ENCODE data around the gene HM13. TPM values are rescaled to one million over a fixed set of nuclear protein-coding genes. Genes with fewer than 3 reads are reported as not detected.
A peak's percentile ranks its signal among the peaks of the same experiment; 100 is the strongest.

HM13 gene
- total RNA-seq, 1 experiment from 2014 or later = 272 TPM

DNA sequence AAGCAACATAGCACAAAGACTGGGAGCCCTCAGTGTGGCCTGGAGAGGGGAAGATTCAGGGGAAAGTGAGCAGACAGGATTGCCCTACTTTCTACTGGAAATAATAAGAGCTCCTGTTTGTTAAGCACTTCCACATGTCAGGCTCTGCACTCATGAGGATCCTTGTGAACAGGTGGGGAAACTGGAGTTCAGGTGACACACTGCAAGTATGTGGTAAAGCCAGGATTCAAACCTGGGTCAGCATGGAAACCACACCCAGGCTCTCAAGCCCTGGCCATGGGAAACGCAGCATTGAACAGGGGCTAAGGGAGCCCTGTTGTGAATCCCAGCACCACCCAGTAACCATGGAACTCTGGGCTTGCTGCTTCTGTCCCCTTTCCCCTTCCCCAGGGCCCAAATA is 48.0 kb downstream of the HM13 start:
- no peaks in the 10 kb centered on the region for H3K9me2 ChIP-seq (ENCODE audit: insufficient read depth)
- peaks cover 40% of the 10 kb centered on the region for H3K36me3 ChIP-seq (ENCODE audit: low read depth)
- DNase-seq = no peak
- H3K79me2 ChIP-seq (ENCODE audit: low read depth) = peaks cover 21% of the 10 kb centered on the region; the same call in 1 of the 2 replicates
- peaks cover 88% of the 10 kb centered on the region for H3K4me1 ChIP-seq (replicated peaks; ENCODE audit: insufficient read depth)
- H3K4me3 ChIP-seq = no peak overlapping the region
- H3K9me3 ChIP-seq (ENCODE audit: insufficient read depth, low read depth) = no peaks in the 10 kb centered on the region
- peaks cover 78% of the 10 kb centered on the region for H3F3A ChIP-seq (ENCODE audit: insufficient read depth, low read depth)
- no peak overlapping the region for H2AFZ ChIP-seq
- TF ChIP-seq, protein P1, sequence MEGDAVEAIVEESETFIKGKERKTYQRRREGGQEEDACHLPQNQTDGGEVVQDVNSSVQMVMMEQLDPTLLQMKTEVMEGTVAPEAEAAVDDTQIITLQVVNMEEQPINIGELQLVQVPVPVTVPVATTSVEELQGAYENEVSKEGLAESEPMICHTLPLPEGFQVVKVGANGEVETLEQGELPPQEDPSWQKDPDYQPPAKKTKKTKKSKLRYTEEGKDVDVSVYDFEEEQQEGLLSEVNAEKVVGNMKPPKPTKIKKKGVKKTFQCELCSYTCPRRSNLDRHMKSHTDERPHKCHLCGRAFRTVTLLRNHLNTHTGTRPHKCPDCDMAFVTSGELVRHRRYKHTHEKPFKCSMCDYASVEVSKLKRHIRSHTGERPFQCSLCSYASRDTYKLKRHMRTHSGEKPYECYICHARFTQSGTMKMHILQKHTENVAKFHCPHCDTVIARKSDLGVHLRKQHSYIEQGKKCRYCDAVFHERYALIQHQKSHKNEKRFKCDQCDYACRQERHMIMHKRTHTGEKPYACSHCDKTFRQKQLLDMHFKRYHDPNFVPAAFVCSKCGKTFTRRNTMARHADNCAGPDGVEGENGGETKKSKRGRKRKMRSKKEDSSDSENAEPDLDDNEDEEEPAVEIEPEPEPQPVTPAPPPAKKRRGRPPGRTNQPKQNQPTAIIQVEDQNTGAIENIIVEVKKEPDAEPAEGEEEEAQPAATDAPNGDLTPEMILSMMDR (conservative IDR thresholded peaks at IDR 0.05) = no peak
- no peak for TF ChIP-seq EZH2 (IDR thresholded peaks at IDR 0.05; ENCODE audit: low read depth)
- POLR2A ChIA-PET (ENCODE audit: unreplicated experiment) = interaction anchor here (0.6 kb wide), 1 partner anchor 20 kb away, joined by 4 read pairs; no protein-coding TSS in a partner anchor
- CTCF ChIA-PET = interaction anchor here (0.5 to 18.7 kb wide), 9 partner anchors 9 to 161 kb away, joined by 3 to 407 read pairs (median 5); no protein-coding TSS in a partner anchor
- no peak overlapping the region for H3K4me2 ChIP-seq
- peak overlapping the region; percentile 99 for H3K27ac ChIP-seq
- H3K27me3 ChIP-seq (ENCODE audit: insufficient read depth, low read depth) = no peaks in the 10 kb centered on the region
- BruUV-seq (replicated peaks) = no TSS peak
- H4K20me1 ChIP-seq (ENCODE audit: insufficient read depth) = no peaks in the 10 kb centered on the region
- intact Hi-C loops (cut with micrococcal nuclease; ENCODE audit: unreplicated experiment) = loop anchor here (5.0 kb wide), 1 partner anchor 250 kb away; no protein-coding TSS in a partner anchor

DNA sequence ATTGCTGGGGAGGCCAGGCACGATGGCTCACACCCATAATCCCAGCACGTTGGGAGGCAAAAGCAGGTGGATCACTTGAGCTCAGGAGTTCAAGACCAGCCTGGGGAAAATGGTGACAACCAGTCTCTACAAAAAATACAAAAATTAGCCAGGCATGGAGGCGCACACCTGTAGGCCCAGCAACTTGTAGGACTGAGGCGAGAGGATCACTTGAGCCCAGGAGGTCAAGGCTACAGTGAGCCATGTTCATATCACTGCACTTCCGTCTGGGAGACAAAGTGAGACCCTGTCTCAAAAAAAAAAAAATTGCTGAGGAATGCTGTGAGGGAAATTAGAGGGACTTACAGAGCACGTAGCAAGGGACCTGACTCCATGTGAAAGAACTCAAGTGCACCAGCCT is 50.0 kb downstream of the HM13 start:
- H3K27ac ChIP-seq = peak overlapping the region; percentile 99
- peaks cover 49% of the 10 kb centered on the region for H3K36me3 ChIP-seq (ENCODE audit: low read depth)
- POLR2A ChIA-PET (ENCODE audit: unreplicated experiment) = no interaction called here
- H3F3A ChIP-seq (ENCODE audit: insufficient read depth, low read depth) = peaks cover 76% of the 10 kb centered on the region
- H4K20me1 ChIP-seq (ENCODE audit: insufficient read depth) = no peaks in the 10 kb centered on the region
- H3K79me2 ChIP-seq (ENCODE audit: low read depth) = peaks cover 30% of the 10 kb centered on the region; the same call in 1 of the 2 replicates
- H3K4me1 ChIP-seq (replicated peaks; ENCODE audit: insufficient read depth) = peaks cover 98% of the 10 kb centered on the region
- TF ChIP-seq, protein P1 (conservative IDR thresholded peaks at IDR 0.05) = no peak
- no peak for TF ChIP-seq EZH2 (IDR thresholded peaks at IDR 0.05; ENCODE audit: low read depth)
- H2AFZ ChIP-seq = no peak overlapping the region
- H3K27me3 ChIP-seq (ENCODE audit: insufficient read depth, low read depth) = no peaks in the 10 kb centered on the region
- CTCF ChIA-PET = interaction anchor here (0.6 to 18.7 kb wide), 2 partner anchors 46 to 115 kb away, joined by 3 to 407 read pairs; no protein-coding TSS in a partner anchor
- no peaks in the 10 kb centered on the region for H3K9me2 ChIP-seq (ENCODE audit: insufficient read depth)
- H3K4me2 ChIP-seq = no peak overlapping the region
- no peaks in the 10 kb centered on the region for H3K9me3 ChIP-seq (ENCODE audit: insufficient read depth, low read depth)
- no peak overlapping the region for H3K4me3 ChIP-seq
- no peak for DNase-seq
- intact Hi-C loops (cut with micrococcal nuclease; ENCODE audit: unreplicated experiment) = loop anchor here (5.0 kb wide), 1 partner anchor 252 kb away; no protein-coding TSS in a partner anchor
- BruUV-seq (replicated peaks) = no TSS peak

DNA sequence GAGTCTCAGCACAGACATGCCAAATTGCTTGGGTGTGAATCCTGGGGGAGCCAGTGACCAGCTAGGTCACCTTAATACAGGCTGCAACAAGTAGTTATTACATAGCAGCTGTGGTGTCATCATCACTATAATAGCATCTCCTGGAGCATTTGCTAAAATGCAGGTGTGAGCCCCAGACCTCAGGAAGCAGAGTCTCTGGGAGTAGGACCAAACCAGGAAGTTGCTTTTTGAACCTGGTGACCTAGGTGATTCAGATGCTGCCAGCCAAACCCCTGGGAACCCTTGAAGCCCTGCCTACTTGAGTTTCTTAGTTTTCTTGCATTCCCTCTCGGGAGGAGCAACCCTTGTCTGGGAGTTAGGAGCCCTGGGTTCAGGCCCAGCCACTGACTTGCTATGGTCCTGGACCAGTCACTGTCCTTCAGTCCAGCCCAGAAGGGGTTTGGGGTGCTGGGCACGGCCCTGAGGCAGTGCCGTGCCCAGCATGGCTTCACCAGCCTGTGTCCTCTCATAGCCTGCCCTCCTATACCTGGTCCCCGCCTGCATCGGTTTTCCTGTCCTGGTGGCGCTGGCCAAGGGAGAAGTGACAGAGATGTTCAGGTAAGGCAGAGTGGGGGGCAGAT is 51.6 kb downstream of the HM13 start:
- Histone ChIP-seq H3F3A (ENCODE audit: insufficient read depth, low read depth) (peaks cover 72% of the 10 kb centered on the region), H3K36me3 (ENCODE audit: low read depth) (peaks cover 45% of the 10 kb centered on the region), H3K4me2 (peak overlapping the region; percentile 84), H3K4me3 (peak overlapping the region; percentile 47; the same call in 1 of the 2 replicates), H3K9me2 (ENCODE audit: insufficient read depth) (no peaks in the 10 kb centered on the region), H3K4me1 (replicated peaks; ENCODE audit: insufficient read depth) (peaks cover 90% of the 10 kb centered on the region), H4K20me1 (ENCODE audit: insufficient read depth) (no peaks in the 10 kb centered on the region), H3K27ac (peak overlapping the region; percentile 99), H3K9me3 (ENCODE audit: insufficient read depth, low read depth) (no peaks in the 10 kb centered on the region), H3K27me3 (ENCODE audit: insufficient read depth, low read depth) (no peaks in the 10 kb centered on the region), H2AFZ (no peak overlapping the region), H3K79me2 (ENCODE audit: low read depth) (peaks cover 30% of the 10 kb centered on the region; the same call in 1 of the 2 replicates)
- intact Hi-C loops (cut with micrococcal nuclease; ENCODE audit: unreplicated experiment) = loop anchor here (2.0 to 5.0 kb wide), 3 partner anchors 51 to 271 kb away; partner anchors contain the start of gene HM13
- ChIA-PET CTCF (interaction anchor here (0.9 to 18.7 kb wide), 4 partner anchors 28 to 44 kb away, joined by 4 to 407 read pairs (median 10); partner anchors contain the start of gene ID1), POLR2A (ENCODE audit: unreplicated experiment) (interaction anchor here (0.5 to 3.7 kb wide), 7 partner anchors 23 to 270 kb away, joined by 3 to 81 read pairs (median 20); partner anchors contain the start of gene ID1)
- TF ChIP-seq, protein P1 (conservative IDR thresholded peaks at IDR 0.05) = no peak
- TF ChIP-seq EZH2 (IDR thresholded peaks at IDR 0.05; ENCODE audit: low read depth) = no peak
- peak; percentile 71 to 97 for DNase-seq
- BruUV-seq (replicated peaks) = no TSS peak

Data from PC-9 (cell line).